Activated CD4-positive, alpha-beta T cell treated with anti-CD3 and anti-CD28 coated beads, Interleukin-2, Interleukin-4, amounts not matched to agents 100 ng/mL and 50 ng/mL, durations not matched to agents 16 hours and 8 hours (primary cell): ENCODE measurements around the gene CFAP100.

Source experiments
- DNase-seq: peaks from one replicate; pipeline ENCODE4 v3.0.0-alpha.2; 2020; ENCODE audit warnings: low spot score

CFAP100 gene

DNA sequence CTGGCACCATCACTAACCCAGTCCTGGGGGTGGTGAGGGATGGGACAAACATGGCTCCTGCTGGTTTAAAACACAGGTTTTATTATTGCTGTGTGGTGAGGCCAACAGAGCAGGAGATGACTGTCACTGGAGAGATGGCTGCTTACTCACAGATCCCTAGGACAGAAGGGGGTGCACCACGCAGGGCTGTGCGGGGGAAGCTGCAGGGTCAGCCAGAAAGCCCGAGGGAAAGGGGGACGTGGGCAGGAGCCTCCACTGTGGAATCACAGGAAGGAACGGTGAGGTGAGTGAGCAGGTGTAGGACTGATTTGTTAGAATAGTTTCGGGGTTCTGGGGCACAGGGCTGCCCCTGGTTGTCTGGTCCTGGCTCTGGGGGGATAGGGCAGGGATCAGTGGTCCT lies 7.5 kb downstream of the CFAP100 start:
- no peak for DNase-seq

GRCh38 chr3:126402666-126403302 lies 8.1 kb downstream of the CFAP100 start:
- no peak for DNase-seq

DNA sequence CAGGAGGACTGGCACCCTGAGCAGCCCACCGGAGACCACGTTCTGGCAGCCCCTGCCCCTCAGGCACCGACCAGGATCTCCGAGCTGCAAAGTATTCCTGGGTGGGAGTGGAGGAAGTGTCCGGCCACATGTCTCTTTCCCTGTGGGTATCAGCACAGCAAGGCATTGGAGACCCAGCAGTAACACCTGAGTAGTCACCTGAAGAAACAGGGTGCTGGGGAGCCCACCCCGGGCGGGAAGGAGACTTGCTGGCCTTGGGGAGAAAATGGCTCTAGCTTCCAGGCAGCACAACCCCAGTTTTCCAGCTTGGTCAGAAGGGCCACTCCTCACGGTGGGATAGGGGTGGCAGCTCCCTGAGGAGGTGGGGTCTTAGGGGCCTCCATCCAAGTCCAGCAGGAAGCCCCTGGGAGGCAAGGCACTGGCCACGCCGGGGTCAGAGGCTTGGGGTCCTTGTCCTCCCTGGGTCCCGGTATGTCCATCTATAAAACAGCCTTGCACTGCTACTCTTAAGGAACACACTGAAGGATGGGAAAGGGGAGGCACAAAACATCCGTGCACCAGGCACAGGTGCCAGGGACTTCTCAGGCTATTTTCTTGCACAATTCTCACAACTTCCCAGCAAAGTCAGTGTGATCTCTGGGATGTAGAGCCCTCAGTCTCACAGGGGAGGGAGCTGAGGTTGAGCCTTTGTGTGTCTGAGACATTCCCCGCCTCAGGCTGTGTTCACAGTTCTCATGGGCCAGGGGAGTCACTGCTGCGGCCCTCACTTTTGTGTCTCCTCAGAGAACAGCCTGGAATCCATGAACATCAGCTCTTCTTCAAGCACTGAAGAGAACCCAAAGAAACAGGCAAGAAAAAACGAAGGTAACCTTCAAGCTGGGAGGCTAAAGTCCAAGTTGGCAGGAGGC lies 11.9 kb downstream of the CFAP100 start:
- no peak for DNase-seq

DNA sequence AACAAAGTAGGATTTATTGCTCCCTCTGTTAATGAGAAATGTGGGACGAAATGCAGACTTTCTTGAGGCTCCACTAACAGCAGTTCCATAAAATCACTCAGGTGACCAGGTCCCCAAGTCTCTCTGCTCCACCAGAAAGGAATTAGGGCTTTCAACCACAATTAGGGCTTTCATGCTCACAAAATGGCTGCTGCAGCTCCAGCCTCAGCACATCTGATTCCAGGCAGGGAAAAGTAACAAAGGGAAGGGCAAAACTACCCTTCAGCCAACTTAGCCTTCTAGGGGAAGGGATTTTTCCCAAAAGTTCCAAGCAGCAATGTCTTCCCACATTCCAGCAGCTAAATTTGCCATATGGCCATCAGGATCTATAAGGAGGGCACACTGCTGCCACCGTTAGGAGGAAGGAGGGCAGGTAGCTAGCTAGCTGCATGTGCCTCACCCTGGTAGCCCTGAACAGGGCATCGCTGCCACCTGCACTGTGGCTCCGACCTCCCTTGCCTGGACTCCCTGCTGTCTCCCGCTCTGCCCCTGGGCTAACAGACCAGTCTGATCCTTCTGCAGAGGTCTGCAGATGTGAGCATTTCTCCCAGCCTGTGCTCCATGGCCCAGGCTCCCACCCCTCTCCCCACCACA lies 12.8 kb downstream of the CFAP100 start:
- DNase-seq = no peak

- no peak for DNase-seq
Observed at GRCh38 chr3:126408099-126408498, 13.4 kb downstream of the CFAP100 start.

DNA sequence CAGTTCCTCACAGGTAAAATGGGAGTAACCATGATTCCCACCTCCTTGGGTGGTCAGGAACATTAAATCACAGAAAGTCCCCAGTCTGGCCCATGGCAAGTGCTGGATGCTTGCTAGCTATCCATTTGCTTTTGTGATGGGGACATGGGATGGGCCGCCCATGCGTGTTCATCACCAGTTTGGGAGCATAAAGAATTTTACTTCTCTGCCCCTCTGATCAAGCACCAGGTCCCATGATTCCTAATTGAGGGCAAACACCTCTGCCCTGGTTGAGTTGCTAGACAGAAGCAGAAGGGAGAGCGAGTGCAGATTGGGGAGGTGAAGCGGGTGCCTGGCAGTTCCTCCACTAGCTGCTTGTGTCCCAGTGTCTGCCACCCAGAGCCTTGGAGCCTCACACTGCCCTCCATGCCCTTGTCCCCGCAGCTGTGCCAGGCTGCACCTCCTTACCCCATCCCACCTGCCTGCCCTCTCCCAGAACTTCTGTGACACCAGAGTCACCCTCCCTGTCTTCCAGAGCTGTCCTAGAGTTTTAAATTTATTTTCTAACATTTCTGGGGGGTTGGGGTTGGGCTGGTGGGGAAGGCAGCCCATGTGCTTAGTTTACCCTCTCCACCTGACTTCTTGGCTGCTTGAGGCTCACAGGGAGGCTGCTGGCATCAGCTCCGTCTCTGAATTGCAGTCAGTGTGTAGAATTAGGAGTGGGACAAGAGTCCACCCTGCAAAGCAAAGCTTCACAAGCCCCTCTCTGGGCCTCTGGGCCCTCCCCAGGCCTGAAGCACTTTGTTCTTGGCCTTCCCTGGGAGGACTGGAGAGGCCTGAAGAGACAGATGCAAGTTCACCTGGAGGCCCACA lies 18.4 kb downstream of the CFAP100 start:
- no peak for DNase-seq

DNA sequence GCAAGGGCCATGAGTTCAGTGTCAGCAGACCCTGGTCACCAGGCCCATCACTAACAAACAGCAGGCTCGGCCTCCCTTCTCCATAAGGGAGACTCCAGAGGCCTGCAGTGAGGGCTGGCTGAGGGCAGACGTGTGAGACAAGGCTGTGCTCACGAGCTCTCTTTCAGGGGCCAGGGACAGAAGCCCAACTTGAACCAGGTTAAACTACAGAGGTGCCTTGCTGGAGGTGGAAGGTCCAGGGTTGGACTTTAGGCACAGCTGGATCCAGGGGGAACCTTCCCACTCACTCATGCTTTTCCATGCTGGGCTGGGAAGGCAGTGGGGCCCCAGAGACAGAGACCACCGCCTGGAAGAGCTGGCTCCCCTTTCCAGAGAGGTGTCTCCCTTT lies 19.0 kb downstream of the CFAP100 start:
- no peak for DNase-seq

- no peak for DNase-seq
Observed at GRCh38 chr3:126414406-126414805, 19.7 kb downstream of the CFAP100 start.

GRCh38 chr3:126414961-126415660 lies 20.4 kb downstream of the CFAP100 start:
- DNase-seq = no peak

GRCh38 chr3:126415661-126416591 lies 21.2 kb downstream of the CFAP100 start:
- no peak for DNase-seq

GRCh38 chr3:126416943-126417342 lies 22.2 kb downstream of the CFAP100 start:
- DNase-seq = no peak

DNA sequence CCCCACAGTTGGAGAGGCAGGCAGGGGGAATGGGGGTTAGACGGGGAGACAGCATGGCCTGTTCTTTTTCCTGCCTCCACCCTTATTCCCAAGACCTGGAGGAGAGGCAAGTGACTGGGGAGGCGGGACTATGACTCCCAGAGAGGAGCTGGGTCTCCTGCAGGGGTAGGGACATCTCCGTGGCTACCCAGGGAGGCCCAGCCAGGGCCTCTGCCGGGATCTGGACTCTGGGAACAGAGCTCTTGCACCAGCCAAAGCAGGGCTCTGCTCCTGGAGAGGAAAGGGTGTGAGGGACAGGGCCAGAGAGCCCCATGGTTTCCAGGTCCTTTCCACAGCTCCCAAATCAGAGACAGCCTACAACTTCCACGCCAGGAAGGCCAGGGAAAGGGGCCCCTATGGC lies 22.8 kb downstream of the CFAP100 start:
- no peak for DNase-seq

GRCh38 chr3:126417981-126418530 lies 23.3 kb downstream of the CFAP100 start:
- no peak for DNase-seq

DNA sequence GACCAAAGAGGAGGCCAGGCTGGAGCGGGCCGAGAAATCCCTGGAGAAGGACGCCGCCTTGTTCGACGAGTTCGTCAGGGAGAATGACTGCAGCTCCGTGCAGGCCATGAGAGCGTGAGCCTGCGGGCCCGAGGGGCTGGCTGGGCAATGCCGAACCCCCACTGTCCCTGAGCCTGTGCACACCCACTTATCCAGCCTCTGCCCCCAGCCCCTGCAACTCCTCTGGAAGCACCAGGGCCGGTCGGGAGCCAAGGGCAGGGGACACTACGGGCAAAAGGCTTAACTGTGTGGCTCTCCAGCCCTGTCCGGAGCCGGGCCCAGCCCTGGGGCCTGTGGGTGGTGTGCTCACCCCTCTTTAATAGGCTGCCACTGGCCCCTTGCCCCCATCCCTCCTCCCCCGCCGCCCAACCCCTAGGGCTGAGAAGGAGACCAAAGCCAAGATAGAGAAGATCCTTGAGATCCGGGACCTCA lies 24.0 kb downstream of the CFAP100 start:
- no peak for DNase-seq

DNA sequence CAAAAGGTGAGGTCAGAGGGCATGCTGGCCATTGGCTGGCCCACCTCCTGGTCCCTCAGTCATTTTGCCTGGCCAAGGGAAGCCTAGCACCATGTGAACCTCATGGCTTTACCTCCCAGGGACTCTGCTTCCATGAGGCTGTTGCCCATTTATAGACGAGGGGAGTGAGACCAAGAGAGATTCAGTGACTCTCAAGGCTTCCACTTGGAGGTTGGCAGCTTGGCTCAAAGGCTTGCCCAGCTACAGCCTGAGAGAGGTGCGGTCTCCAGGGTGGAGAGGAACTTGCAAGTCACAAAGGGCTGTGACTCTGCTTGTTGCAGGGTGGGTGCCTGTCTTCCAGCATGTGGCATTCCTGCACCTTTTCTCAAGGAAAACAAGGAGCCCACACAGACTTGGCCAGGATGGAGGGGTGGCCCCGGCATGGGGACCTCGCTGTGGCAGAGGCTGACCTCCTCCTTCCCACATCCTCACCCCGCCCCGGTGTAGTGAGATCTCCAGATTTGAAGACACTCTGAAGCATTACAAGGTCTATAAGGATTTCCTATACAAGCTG lies 24.5 kb downstream of the CFAP100 start:
- no peak for DNase-seq

GRCh38 chr3:126419886-126420786 lies 25.4 kb downstream of the CFAP100 start:
- no peak for DNase-seq

GRCh38 chr3:126421573-126422119 lies 26.9 kb downstream of the CFAP100 start:
- no peak for DNase-seq

- DNase-seq = no peak
Observed at GRCh38 chr3:126422121-126422520, 27.4 kb downstream of the CFAP100 start.
